ENCODE data around the gene RRP8. TPM values are rescaled to one million over a fixed set of nuclear protein-coding genes. Genes with fewer than 3 reads are reported as not detected.

The RRP8 gene
- total RNA-seq, 2 experiments from 2014 or later = 37.8 to 45.3 TPM

DNA sequence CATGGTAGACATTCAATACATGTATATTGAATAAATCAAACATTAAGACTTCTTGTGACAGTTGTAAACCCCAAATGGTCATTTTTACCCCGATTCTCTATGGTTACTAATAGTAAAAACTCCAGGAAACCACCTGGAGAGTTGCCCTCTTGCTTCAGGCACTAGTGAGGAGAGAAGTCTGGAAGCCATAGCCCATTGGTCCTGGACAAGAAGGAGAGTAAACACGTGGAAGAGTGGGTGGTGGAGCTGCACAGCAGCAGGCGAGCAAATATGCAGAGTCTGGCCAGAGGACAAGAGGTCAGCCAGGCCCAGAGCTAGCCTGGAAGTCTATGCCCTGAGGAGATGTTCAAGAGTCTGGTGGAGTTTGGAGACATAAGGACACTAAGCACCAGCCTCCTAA lies 34.5 kb upstream of the RRP8 start:
- H3K9me3 Mint-ChIP-seq = no peaks in the 10 kb centered on the region
- DNase-seq = no peak
- H3K4me3 Mint-ChIP-seq = no peak overlapping the region
- no peak overlapping the region for H3K27ac Mint-ChIP-seq
- no peaks in the 10 kb centered on the region for H3K27me3 Mint-ChIP-seq
- H3K4me1 Mint-ChIP-seq = peaks cover under 1% of the 10 kb centered on the region
- no peaks in the 10 kb centered on the region for H3K36me3 Mint-ChIP-seq

DNA sequence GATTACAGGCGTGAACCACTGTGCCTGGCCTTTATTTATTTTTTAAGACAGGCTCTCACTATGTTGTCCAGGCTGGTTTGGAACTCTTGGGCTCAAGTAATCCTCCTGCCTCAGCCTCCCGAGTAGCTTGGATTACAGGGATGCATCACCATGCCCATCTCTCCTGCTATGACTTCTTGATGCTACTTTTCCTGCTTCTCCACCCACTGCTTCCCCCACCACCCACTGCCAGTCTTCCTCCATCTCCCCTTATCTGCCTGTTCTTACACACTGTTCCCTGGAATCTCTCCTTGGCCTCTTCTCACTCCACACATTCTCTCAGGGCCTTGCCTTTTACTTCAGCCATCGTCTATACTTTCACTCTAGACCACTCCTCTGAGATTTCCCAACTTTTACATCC lies 33.1 kb upstream of the RRP8 start:
- Mint-ChIP-seq H3K27me3 (no peaks in the 10 kb centered on the region), H3K27ac (no peak overlapping the region), H3K36me3 (no peaks in the 10 kb centered on the region), H3K4me1 (peaks cover 8% of the 10 kb centered on the region), H3K4me3 (no peak overlapping the region), H3K9me3 (no peaks in the 10 kb centered on the region)
- no peak for DNase-seq

DNA sequence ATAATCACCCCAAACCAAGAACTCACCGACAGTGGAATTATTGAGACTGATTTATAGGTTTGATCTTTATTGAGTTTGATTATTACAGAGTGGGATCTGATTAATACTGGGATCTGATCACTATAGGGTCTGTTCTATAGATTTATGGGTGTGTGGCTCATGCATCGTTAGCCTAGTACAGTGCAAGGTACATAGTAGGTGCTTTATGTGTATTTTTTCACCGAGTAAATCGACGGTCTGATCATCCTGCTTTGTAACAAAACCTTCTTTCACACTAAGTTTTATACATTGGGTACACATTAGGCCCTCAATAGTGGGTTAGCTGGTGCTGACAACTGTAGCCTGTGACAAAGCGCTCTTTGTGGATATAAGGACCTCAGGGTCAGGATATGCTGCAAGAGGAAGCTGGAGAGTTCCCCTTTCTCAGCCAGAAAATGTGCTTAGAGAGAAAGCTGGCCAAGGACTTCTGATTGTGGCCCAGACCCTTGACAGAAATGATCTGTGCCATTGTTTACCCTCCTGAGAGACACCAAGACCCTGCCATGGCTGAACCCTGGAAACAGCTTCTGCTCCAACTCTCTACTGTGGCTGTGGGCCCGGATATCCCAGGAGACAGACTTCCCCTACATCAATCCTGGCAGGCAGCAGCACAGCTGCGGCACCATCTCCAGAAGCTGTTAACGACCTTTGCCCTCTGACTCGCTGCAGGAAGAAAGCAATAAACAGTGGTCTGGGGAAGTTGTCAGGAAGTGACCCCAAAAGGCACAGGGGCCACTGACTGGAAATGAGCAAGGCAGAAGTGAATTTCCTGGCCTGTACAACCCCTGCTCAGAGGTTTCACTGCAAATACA lies 31.9 kb upstream of the RRP8 start:
- H3K36me3 Mint-ChIP-seq = no peaks in the 10 kb centered on the region
- H3K9me3 Mint-ChIP-seq = no peaks in the 10 kb centered on the region
- H3K27me3 Mint-ChIP-seq = no peaks in the 10 kb centered on the region
- DNase-seq = no peak
- no peak overlapping the region for H3K27ac Mint-ChIP-seq
- peaks cover 8% of the 10 kb centered on the region for H3K4me1 Mint-ChIP-seq
- H3K4me3 Mint-ChIP-seq = no peak overlapping the region

GRCh38 chr11:6634534-6634933 lies 31.1 kb upstream of the RRP8 start:
- DNase-seq = no peak
- no peaks in the 10 kb centered on the region for H3K36me3 Mint-ChIP-seq
- peaks cover 8% of the 10 kb centered on the region for H3K4me1 Mint-ChIP-seq
- H3K9me3 Mint-ChIP-seq = no peaks in the 10 kb centered on the region
- no peaks in the 10 kb centered on the region for H3K27me3 Mint-ChIP-seq
- H3K4me3 Mint-ChIP-seq = no peak overlapping the region
- no peak overlapping the region for H3K27ac Mint-ChIP-seq

DNA sequence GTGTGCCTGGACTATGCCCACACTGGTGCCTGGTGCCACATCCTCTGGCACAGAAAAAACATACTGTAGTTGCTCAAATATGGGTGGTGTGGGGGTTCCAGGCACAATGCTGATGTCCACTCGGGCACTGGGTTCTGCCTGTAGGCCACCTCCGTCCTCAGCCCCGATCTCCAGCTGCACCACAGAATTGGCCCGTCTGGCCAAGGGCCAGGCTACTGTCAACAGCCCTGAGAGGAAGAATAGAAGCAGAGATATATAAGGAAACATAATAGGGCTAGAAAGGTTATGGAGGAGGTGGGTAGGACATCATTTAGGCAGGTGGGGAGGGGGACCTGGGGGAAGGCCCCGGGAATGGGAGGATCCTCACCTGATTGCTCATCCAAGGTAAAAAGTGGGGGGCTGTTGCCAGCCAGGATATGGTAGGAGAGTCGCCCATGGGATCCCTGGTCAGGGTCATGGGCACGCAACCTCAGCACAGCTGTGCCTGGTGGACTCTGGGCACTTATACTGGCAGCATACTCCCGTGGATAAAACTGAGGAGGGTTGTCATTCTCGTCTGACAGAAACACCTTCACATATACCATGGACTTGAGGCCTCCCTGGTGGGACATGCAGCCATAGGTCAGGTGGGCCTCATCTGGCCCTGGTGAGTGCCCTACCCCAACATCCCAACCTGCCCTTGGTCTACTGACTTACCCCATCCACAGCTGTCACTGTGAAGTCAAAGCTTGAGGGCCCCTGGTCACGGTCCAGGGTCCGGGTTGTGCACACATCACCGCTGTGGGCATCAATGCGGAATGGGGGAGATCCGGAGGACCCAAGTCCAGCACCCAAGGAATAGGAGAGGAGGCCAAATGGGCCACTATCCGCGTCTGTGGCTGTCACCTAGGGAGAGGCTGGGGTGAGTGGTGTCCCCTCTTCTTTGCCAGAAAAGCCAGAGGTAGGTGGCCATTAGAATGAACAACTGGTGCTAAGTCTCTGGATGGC lies 30.3 kb upstream of the RRP8 start:
- Mint-ChIP-seq H3K27me3 (no peaks in the 10 kb centered on the region), H3K36me3 (no peaks in the 10 kb centered on the region), H3K9me3 (no peaks in the 10 kb centered on the region), H3K4me1 (peaks cover 8% of the 10 kb centered on the region), H3K27ac (no peak overlapping the region), H3K4me3 (no peak overlapping the region)
- no peak for DNase-seq

- Mint-ChIP-seq H3K9me3 (no peaks in the 10 kb centered on the region), H3K27me3 (no peaks in the 10 kb centered on the region), H3K4me3 (no peak overlapping the region), H3K4me1 (peaks cover 17% of the 10 kb centered on the region), H3K36me3 (no peaks in the 10 kb centered on the region), H3K27ac (no peak overlapping the region)
- DNase-seq = peak; percentile 29
These were observed 29.0 kb upstream of the RRP8 start for GRCh38 chr11:6632116-6633073.

GRCh38 chr11:6631361-6631890 lies 28.0 kb upstream of the RRP8 start:
- Mint-ChIP-seq H3K4me3 (no peak overlapping the region), H3K4me1 (peaks cover 22% of the 10 kb centered on the region), H3K27ac (no peak overlapping the region), H3K36me3 (no peaks in the 10 kb centered on the region), H3K9me3 (no peaks in the 10 kb centered on the region), H3K27me3 (no peaks in the 10 kb centered on the region)
- DNase-seq = no peak

GRCh38 chr11:6630632-6631291 lies 27.3 kb upstream of the RRP8 start:
- no peaks in the 10 kb centered on the region for H3K27me3 Mint-ChIP-seq
- no peaks in the 10 kb centered on the region for H3K9me3 Mint-ChIP-seq
- no peak overlapping the region for H3K4me3 Mint-ChIP-seq
- no peak for DNase-seq
- H3K36me3 Mint-ChIP-seq = no peaks in the 10 kb centered on the region
- H3K27ac Mint-ChIP-seq = no peak overlapping the region
- H3K4me1 Mint-ChIP-seq = peaks cover 23% of the 10 kb centered on the region

GRCh38 chr11:6629892-6630631 lies 26.6 kb upstream of the RRP8 start:
- Mint-ChIP-seq H3K27ac (no peak overlapping the region), H3K4me3 (no peak overlapping the region), H3K4me1 (peaks cover 23% of the 10 kb centered on the region), H3K36me3 (no peaks in the 10 kb centered on the region), H3K9me3 (no peaks in the 10 kb centered on the region), H3K27me3 (no peaks in the 10 kb centered on the region)
- DNase-seq = no peak

DNA sequence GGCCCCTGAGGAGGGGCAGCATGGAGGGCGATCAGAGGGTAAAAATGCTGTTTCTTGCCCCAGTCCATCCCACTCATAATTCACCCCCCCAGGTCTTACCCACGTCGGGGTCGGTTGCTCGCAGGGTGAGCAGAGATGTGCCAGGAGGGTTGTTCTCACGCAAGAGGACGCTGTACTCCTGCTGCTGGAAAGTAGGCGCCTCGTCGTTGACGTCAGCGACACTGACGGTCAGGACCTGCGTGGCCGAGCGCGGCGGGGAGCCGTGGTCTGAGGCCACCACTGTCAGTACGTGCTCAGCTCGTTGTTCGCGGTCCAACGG lies 26.1 kb upstream of the RRP8 start:
- H3K36me3 Mint-ChIP-seq = no peaks in the 10 kb centered on the region
- no peak overlapping the region for H3K4me3 Mint-ChIP-seq
- H3K27ac Mint-ChIP-seq = no peak overlapping the region
- peaks cover 23% of the 10 kb centered on the region for H3K4me1 Mint-ChIP-seq
- H3K9me3 Mint-ChIP-seq = no peaks in the 10 kb centered on the region
- no peak for DNase-seq
- no peaks in the 10 kb centered on the region for H3K27me3 Mint-ChIP-seq

DNA sequence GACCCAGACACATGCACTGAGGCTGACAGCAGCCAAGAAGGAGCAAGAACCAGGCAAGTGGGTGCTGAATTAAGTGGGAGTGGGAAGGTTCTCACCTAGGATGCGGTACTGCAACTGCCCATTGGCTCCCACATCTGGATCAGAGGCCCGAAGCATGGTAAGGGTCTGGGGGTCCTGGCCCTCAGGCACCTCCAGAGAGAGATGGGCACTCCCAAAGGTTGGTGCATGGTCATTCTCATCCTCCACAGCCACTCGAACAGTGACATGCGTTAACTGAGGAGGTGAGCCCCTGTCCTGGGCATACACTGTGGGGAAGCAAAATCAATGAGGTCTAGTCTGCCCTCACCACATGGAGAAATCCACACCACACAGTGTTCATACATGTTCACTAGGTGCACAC lies 25.1 kb upstream of the RRP8 start:
- Mint-ChIP-seq H3K4me1 (peaks cover 23% of the 10 kb centered on the region), H3K27me3 (no peaks in the 10 kb centered on the region), H3K9me3 (no peaks in the 10 kb centered on the region), H3K27ac (no peak overlapping the region), H3K36me3 (no peaks in the 10 kb centered on the region), H3K4me3 (no peak overlapping the region)
- no peak for DNase-seq

- DNase-seq = no peak
- peak overlapping the region; percentile 15 for H3K27ac Mint-ChIP-seq
These were observed 24.4 kb upstream of the RRP8 start for GRCh38 chr11:6627762-6628241.

DNA sequence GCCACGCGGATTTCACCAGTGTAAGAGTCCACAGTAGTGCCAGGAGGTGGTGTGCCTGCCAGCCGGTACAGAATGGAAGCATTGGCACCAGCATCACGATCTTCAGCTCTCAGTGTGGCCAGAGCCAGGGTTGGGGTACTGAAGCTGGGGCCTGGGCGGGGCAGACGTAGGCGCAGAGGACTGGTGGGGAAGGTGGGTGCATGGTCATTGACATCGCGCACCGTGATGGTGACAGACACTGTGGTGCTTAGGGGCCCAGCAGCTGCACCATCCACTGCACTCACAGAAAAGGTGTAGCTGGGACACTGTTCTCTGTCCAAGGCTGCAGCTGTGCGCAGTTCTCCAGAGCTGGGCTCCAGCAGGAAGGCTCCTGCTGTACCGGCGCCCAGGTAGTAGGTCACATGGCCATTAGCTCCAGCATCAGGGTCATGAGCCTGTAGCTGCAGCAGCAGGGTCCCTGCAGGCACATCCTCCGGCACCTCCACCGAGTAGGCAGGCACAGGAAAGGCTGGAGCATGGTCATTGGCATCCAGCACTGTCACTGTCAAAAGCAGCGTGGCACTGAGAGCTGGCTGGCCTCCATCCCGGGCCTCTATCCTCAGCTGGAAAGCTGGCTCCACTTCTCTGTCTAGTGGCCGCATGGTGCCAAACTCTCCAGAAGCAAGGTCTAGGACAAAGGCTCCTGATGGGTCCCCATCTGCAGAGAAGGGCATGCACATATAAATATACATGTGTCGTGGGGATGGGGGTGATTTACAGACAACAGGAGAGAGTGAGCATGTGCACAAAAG lies 23.8 kb upstream of the RRP8 start:
- Mint-ChIP-seq H3K27ac (peak overlapping the region; percentile 15), H3K27me3 (no peaks in the 10 kb centered on the region), H3K9me3 (no peaks in the 10 kb centered on the region), H3K4me1 (peaks cover 19% of the 10 kb centered on the region), H3K4me3 (no peak overlapping the region), H3K36me3 (no peaks in the 10 kb centered on the region)
- no peak for DNase-seq

More at GRCh38 chr11:6627762-6628241, 24.4 kb upstream of the RRP8 start:
- Mint-ChIP-seq H3K4me3 (no peak overlapping the region), H3K9me3 (no peaks in the 10 kb centered on the region), H3K27me3 (no peaks in the 10 kb centered on the region), H3K36me3 (no peaks in the 10 kb centered on the region), H3K4me1 (peaks cover 22% of the 10 kb centered on the region)

Data from activated naive CD8-positive, alpha-beta T cell treated with anti-CD3 and anti-CD28 coated beads for 36 hours (primary cell).